GM12875 (cell line): ENCODE results near the gene FAM174C.
"Not testable (repeated sequence)": the region's sequence is repeated elsewhere in the genome, so short reads cannot be mapped to it uniquely, and the experiment has no call there.

Source experiments
- H3K4me3 ChIP-seq: one replicate; pipeline ENCODE4 v1.5.1; 2011; ENCODE audit warnings: low read depth, low read length, control low read depth
- TF ChIP-seq, protein P1 (sequence below): IDR thresholded peaks from 2 replicates; pipeline ENCODE4 v1.5.1; 2011; ENCODE audit warnings: low read depth, mild to moderate bottlenecking, control low read depth, inconsistent platforms, low read length, moderate library complexity, borderline replicate concordance; ENCODE audit not compliant: insufficient read depth

Gene FAM174C

DNA sequence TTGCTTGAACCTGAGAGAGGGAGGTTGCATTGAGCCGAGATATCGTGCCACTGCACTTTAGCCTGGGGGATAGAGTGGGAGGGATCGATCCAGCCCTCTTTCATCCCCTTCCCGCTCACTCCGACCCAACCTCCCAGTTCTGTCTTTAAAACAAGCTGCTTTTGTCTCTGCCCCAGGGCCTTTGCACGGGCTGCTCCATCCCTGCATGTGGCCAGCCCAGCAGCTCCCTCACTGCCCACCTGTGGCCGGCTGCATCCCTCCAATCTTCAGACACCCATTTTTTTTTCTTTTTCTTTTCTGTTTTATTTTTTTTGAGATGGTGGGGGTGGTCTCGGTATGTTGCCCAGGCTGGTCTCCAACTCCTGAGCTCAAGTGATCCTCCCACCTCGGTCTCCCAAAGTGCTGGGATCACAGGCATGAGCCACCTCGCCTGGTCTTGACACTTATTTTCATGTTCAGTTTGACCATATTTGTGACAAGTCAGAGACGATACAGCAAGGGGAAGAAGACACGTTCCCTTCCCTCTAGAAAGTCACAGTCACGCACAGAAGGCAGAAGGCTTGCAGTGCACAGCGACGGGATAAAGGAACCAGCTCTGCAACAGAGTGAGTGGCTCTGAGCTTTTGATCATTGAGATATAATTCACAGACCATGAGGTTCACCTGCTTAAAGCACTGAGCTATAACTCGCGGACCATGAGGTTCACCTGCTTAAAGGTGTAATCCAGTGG lies 42.1 kb downstream of the FAM174C start:
- no peak overlapping the region for H3K4me3 ChIP-seq
- TF ChIP-seq, protein P1, sequence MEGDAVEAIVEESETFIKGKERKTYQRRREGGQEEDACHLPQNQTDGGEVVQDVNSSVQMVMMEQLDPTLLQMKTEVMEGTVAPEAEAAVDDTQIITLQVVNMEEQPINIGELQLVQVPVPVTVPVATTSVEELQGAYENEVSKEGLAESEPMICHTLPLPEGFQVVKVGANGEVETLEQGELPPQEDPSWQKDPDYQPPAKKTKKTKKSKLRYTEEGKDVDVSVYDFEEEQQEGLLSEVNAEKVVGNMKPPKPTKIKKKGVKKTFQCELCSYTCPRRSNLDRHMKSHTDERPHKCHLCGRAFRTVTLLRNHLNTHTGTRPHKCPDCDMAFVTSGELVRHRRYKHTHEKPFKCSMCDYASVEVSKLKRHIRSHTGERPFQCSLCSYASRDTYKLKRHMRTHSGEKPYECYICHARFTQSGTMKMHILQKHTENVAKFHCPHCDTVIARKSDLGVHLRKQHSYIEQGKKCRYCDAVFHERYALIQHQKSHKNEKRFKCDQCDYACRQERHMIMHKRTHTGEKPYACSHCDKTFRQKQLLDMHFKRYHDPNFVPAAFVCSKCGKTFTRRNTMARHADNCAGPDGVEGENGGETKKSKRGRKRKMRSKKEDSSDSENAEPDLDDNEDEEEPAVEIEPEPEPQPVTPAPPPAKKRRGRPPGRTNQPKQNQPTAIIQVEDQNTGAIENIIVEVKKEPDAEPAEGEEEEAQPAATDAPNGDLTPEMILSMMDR, result no peak

DNA sequence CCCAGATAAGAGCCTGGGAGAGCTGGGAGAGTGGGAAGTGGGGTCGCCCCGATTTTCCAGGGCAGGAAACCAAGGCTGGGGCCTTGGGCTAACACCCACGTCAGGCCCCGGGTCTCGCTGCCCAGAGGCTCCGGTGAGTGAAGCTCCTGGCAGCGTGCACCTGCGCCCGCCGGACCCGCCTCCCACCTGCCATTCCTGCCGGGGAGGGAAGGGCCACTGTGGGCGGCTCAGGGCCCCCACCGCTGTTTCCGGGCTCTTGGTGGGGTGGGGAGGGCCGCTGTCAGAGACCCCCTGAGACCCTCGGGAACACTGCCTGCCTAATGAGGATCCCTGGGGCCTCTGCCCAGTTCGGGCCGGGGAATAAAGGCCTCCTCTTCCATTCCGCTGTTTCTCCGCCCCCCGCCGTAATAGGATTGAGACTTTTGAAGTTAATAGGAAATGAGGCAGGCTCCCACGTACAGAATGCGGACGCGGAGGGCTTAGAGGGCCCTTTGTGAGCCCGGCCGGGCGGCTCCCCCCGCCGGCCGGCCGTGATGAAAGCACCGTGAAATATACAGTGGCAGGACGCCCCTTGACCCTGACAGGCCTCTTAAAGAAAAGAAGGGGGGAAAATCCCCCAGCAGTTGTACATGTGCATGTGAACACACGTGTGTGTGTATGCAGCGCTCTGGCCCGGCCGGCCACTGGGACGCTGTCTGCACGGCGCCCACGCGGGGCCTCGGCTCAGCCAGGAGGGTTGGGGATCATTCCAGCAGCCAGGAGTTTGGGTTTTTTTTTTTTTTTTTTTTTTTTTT lies 43.5 kb downstream of the FAM174C start:
- TF ChIP-seq, protein P1, result no peak
- H3K4me3 ChIP-seq, result no peak overlapping the region

DNA sequence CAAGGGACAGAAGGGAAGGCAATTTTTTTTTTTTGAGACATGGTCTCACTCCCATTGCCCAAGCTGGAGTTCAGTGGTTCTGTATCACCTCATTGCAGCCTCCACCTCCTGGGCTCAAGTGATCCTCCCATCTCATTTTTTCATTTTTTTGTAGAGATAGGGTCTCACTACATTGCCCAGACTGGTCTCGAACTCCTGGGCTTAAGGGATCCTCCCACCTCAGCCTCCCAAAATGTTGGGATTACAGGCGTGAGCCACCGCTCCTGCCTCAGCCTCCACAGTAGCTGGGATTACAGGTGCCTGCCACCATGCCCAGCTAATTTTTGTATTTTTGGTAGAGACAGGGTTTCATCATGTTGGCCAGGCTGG lies 44.9 kb downstream of the FAM174C start:
- H3K4me3 ChIP-seq, result not testable (repeated sequence)

DNA sequence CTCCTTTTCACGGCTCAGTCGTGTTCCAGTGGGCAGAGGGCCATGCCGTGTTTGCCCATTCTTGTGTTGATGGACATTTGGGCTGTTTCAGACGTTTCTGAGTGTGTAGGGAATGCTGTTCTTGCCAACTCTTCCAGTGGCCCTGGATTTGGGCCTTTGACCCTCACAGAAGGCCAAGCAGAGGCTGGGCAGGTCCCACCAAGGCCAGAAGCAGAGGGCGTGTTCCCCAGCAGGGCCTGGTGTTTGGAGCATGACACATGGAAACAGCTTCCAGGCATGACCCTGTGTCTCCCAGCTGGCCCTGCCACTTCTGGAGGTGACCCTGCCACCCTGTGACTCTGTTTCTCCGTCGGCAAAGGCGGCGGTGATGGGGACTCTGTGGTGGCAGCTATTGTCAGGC lies 46.2 kb downstream of the FAM174C start:
- H3K4me3 ChIP-seq, result no peak overlapping the region
- TF ChIP-seq, protein P1, result no peak

DNA sequence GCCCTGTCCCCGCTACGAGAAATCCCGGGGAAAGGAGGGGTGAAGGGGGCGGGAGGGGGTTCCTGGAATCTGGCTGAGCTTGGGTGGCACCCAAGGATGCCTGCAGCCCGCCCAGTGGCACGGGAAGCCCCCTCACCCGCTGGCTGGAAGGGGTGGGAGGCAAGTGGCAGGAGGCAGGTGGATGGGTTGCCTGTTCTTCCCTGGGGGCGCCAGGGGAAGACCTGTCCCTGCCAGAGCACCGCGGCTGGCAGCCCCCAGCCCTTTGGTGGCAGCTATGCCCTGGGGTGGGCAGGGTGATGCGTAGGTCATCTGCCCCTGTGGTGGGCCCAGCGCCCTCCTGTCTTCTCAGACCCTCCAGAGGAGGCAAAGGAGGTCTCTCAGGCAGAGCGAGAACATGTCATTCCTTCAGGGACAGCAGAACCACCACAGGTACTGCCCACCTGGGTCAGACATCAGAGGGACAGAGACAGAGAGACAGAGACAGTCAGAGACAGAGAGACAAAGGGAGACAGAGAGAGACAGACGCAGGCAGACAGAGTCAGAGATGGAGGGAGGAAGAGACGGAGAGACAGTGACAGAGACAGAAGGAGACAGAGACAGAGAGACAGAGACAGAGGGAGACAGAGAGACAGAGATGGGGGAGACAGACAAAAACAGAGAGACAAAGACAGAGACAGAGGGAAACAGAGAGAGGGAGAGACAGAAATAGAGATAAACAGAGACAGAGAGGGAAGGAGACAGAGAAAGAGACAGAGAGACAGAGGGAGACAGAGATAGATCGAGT lies 47.1 kb downstream of the FAM174C start:
- TF ChIP-seq, protein P1, result no peak

DNA sequence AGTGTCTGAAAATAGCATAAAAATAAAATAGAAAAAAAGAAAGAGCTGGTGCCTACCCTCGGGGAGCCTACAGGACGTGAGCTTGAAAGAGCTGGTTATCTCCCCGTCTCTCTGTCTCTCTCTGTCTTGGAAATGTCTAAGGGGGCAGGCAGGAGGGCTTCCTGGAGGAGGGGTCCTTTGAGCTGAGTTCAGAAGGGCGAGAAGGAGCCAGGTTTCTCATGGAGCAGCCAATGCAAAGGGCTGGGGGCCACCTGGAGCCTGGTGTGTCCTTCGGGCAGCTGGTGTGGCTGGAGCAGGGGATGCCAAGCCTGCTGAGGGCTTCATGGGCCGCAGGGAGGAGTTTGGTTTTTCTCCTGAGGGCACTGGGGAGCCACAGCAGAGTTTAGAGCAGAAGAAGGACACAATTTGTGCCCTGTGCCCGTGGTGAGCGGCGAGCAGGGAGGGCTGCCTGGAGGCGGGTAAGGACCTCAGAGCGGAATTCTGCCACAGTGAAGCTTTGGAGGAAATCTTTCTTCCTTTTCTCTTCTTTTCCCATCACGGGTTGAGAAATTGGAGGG lies 49.0 kb downstream of the FAM174C start:
- TF ChIP-seq, protein P1, result no peak
- H3K4me3 ChIP-seq, result no peak overlapping the region

More for the DNA sequence above, 47.1 kb downstream of the FAM174C start:
- no peak overlapping the region for H3K4me3 ChIP-seq
